ENCODE data around the gene IL4I1. TPM values are rescaled to one million over a fixed set of nuclear protein-coding genes. Genes with fewer than 3 reads are reported as not detected.

IL4I1 gene
- total RNA-seq, 1 donor from 2014 or later = 0.12 TPM

DNA sequence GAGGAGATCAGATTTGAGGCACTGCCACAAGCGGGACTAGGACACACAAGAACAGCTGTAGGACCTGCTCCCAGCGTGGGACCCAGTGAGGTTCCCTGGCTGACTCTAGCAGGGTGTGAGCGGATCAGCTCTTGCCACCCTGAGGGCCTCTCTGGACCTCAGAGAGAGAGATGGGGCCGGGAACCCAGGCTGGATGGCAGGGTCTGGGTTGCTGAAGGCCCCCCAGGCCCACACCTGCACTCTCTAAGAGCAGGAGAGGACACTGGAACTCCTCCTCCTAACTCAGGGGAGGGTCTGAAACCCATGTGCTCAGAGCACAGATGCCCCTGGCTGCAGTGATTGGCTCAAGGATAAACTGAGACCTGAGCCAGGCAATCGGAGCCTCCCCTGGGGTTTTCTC, 13.5 kb upstream of the IL4I1 start:
- no peaks in the 10 kb centered on the region for H3K9me3 Mint-ChIP-seq
- H3K27ac Mint-ChIP-seq (ENCODE audit: unreplicated experiment) = no peak overlapping the region
- no peak for DNase-seq (ENCODE audit: low read depth, low spot score)
- no peak overlapping the region for H3K4me3 Mint-ChIP-seq
- peaks cover 4% of the 10 kb centered on the region for H3K27me3 Mint-ChIP-seq (ENCODE audit: low read depth)
- peaks cover 30% of the 10 kb centered on the region for H3K36me3 Mint-ChIP-seq (ENCODE audit: low read depth)
- no peak for TF ChIP-seq CTCF (conservative IDR thresholded peaks at IDR 0.05)
- peaks cover 16% of the 10 kb centered on the region for H3K4me1 Mint-ChIP-seq

- no peak for TF ChIP-seq CTCF (conservative IDR thresholded peaks at IDR 0.05)
- Mint-ChIP-seq H3K4me3 (no peak overlapping the region), H3K36me3 (ENCODE audit: low read depth) (peaks cover 23% of the 10 kb centered on the region), H3K4me1 (peaks cover 14% of the 10 kb centered on the region), H3K27ac (ENCODE audit: unreplicated experiment) (no peak overlapping the region), H3K9me3 (no peaks in the 10 kb centered on the region), H3K27me3 (ENCODE audit: low read depth) (peaks cover 4% of the 10 kb centered on the region)
- DNase-seq (ENCODE audit: low read depth, low spot score) = no peak
Observed at GRCh38 chr19:49908480-49909420, 12.1 kb upstream of the IL4I1 start.

- H3K36me3 Mint-ChIP-seq (ENCODE audit: low read depth) = peaks cover 17% of the 10 kb centered on the region
- no peaks in the 10 kb centered on the region for H3K9me3 Mint-ChIP-seq
- H3K4me3 Mint-ChIP-seq = peak overlapping the region; percentile 23
- H3K4me1 Mint-ChIP-seq = peaks cover 10% of the 10 kb centered on the region
- no peak for DNase-seq (ENCODE audit: low read depth, low spot score)
- peaks cover 4% of the 10 kb centered on the region for H3K27me3 Mint-ChIP-seq (ENCODE audit: low read depth)
- no peak for TF ChIP-seq CTCF (conservative IDR thresholded peaks at IDR 0.05)
- H3K27ac Mint-ChIP-seq (ENCODE audit: unreplicated experiment) = no peak overlapping the region
Observed at GRCh38 chr19:49907745-49908446, 11.2 kb upstream of the IL4I1 start.

DNA sequence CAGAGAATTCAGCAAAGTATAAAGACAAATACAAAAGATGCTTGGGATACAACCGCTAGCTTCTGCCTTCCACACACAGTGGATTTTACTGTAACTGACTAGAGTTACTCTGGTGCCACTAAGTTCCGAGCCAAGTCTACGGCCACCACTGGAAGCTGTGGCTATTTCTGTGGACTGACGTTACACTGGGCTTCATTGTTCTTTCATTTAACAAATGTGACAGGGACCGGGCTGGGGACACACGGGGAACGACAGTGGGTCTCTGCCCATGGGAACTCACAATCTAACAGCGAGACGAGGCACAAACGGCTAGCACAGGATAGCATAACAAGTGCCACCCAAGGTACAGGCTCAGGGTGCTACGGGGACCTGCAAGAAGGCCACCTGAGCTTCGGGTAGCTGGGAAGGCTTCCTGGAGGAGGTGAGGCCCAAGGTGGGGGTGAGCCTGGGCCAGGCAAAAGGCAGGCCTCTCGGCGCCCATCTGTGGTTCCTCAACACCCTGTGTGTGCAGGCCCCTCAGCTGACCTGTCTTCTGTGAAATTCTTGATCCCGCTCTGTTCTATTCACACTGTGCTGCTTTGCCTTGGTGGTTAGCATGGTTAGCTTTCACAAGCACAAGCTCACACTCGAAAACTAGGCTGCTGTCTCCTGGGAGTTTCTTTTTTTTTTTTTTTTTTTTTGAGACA, 10.3 kb upstream of the IL4I1 start:
- Mint-ChIP-seq H3K27ac (ENCODE audit: unreplicated experiment) (no peak overlapping the region), H3K4me3 (peak overlapping the region; percentile 25), H3K36me3 (ENCODE audit: low read depth) (peaks cover 17% of the 10 kb centered on the region)

More for the DNA sequence above, 10.3 kb upstream of the IL4I1 start:
- no peak for TF ChIP-seq CTCF (conservative IDR thresholded peaks at IDR 0.05)
- Mint-ChIP-seq H3K4me1 (peaks cover 10% of the 10 kb centered on the region), H3K9me3 (no peaks in the 10 kb centered on the region), H3K27me3 (ENCODE audit: low read depth) (peaks cover 4% of the 10 kb centered on the region)
- no peak for DNase-seq (ENCODE audit: low read depth, low spot score)

Measured in neural crest cell (in vitro differentiated cells).